Fibroblast of skin of left quadriceps (primary cell): ENCODE data around the gene PCDHGB5.
"Not testable (repeated sequence)": the region's sequence is repeated elsewhere in the genome, so short reads cannot be mapped to it uniquely, and the experiment has no call there.

Experiments used
- DNase-seq, 2 experiments: peaks; one replicate each; pipeline ENCODE4 v3.0.0-alpha.2; 2013; ENCODE audit warnings: low read depth in 2 of 2

Gene PCDHGB5

DNA sequence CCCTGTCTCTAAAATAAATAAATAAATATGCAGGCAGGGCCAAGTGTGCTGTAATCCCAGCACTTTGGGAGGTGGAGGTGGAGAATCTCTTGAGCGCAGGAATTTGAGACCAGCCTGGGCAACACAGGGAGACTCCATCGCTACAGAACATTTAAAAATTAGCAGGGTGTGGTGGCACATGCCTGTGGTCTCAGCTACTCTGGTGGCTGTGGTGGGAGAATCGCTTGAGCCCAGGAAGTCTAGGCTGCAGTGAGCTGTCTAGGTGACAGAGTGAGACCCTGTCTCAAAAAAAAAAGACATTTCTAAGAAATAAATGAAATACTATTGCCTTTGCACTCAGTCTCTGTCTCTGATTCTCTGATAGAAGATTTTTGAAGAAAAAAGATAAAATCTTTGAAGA is 13.8 kb downstream of the PCDHGB5 start:
- no peak for DNase-seq

DNA sequence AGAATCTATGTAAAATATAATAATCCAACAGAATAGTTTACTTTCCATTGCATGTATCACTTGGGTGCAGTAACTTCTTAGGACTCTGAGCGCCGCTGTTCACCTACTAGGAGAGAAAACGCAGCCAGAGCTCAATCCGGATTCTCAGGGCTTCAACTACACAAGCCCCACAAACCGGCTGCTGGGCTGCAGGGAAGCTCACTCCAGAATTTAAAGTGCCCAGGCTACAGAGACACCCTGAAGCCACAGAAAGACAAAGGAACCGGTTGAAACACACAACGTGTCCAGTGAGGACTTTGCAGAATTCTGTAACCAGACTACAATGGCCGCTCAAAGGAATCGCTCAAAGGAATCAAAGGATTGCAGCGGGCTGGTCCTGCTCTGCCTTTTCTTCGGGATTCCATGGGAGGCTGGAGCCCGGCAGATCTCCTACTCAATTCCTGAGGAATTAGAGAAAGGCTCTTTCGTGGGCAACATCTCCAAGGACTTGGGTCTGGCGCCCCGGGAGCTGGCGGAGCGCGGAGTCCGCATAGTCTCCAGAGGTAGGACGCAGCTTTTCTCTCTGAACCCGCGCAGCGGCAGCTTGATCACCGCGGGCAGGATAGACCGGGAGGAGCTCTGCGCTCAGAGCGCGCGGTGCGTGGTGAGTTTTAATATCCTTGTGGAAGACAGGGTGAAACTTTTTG is 15.2 kb downstream of the PCDHGB5 start, which contains the start of gene PCDHGA10:
Gene PCDHGA10 (plus strand): TSS at position 134 of the 686 bp plus-strand sequence. CDS start 189 bp downstream, at position 323.
- peak in 1 of 2 experiments; percentile 47 for DNase-seq

DNA sequence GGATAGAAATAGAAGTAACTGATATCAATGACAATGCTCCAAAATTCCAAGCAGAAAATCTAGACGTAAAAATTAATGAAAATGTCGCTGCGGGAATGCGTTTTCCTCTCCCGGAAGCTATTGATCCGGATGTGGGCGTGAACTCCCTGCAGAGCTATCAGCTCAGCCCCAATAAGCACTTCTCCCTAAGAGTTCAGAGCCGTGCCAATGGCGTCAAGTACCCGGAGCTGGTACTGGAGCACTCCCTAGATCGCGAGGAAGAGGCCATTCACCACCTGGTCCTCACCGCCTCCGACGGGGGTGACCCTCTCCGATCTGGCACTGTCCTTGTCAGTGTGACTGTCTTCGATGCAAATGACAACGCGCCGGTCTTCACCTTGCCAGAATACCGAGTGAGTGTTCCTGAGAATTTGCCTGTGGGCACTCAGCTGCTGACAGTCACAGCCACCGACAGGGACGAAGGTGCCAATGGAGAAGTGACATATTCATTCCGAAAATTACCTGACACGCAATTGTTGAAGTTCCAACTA is 15.9 kb downstream of the PCDHGB5 start:
- DNase-seq, result no peak

DNA sequence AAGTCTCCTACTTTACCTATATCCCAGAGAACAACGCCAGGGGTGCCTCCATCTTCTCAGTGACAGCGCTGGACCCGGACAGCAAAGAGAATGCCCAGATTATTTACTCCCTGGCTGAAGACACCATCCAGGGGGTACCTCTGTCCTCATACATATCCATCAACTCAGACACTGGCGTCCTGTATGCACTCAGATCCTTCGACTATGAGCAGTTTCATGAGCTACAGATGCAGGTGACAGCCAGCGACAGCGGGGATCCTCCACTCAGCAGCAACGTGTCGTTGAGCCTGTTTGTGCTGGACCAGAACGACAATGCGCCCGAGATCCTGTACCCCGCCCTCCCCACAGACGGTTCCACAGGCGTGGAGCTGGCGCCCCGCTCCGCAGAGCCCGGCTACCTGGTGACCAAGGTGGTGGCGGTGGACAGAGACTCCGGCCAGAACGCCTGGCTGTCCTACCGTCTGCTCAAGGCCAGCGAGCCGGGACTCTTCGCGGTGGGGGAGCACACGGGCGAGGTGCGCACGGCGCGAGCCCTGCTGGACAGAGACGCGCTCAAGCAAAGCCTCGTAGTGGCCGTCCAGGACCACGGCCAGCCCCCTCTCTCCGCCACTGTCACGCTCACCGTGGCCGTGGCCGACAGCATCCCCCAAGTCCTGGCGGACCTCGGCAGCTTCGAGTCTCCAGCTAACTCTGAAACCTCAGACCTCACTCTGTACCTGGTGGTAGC is 17.0 kb downstream of the PCDHGB5 start:
- DNase-seq, result not testable (repeated sequence)

DNA sequence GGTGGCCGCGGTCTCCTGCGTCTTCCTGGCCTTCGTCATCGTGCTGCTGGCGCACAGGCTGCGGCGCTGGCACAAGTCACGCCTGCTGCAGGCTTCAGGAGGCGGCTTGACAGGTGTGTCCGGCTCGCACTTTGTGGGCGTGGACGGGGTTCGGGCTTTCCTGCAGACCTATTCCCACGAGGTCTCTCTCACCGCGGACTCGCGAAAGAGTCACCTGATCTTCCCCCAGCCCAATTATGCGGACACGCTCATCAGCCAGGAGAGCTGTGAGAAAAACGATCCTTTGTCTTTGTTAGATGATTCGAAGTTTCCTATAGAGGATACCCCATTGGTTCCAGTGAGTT is 17.5 kb downstream of the PCDHGB5 start:
- not testable (repeated sequence) for DNase-seq

DNA sequence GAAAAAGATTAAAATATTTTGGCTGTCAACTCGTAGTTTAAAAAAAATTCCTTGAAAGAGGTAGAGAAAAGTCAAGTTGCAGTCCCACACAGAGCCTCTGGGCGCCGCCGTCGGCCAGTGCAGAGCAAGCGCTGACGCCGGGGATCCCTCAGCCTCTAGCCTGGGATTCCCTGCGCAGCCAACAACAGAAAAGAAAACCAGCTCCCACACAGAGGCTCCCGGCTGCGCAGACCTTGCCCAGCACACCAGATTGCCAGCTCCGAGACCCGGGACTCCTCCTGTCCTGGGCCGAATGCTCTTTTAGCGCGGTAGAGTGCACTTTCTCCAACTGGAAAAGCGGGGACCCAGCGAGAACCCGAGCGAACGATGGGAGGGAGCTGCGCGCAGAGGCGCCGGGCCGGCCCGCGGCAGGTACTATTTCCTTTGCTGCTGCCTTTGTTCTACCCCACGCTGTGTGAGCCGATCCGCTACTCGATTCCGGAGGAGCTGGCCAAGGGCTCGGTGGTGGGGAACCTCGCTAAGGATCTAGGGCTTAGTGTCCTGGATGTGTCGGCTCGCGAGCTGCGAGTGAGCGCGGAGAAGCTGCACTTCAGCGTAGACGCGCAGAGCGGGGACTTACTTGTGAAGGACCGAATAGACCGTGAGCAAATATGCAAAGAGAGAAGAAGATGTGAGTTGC is 19.9 kb downstream of the PCDHGB5 start, which contains the start of gene PCDHGB7:
Gene PCDHGB7 (plus strand): TSS at position 184 of the 679 bp plus-strand sequence. CDS start 183 bp downstream, at position 367.
- DNase-seq, result peak; percentile 61 to 65

DNA sequence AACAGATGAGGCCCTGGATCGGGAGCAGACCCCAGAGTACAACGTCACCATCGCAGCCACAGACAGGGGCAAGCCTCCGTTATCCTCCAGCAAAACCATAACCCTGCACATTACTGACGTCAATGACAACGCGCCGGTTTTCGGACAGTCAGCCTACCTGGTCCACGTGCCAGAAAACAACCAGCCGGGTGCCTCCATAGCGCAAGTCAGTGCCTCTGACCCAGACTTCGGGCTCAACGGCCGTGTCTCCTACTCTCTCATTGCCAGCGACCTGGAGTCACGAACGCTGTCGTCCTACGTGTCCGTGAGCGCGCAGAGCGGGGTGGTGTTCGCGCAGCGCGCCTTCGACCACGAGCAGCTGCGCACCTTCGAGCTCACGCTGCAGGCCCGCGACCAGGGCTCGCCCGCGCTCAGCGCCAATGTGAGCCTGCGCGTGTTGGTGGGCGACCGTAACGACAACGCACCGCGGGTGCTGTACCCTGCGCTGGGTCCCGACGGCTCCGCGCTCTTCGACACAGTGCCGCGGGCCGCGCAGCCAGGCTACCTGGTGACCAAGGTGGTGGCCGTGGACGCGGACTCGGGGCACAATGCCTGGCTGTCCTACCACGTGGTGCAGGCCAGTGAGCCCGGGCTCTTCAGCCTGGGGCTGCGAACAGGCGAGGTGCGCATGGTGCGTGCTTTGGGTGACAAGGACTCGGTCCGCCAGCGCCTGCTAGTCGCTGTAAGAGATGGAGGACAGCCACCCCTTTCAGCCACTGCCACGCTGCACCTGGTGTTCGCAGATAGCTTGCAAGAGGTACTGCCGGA is 21.5 kb downstream of the PCDHGB5 start:
- DNase-seq, result no peak

DNA sequence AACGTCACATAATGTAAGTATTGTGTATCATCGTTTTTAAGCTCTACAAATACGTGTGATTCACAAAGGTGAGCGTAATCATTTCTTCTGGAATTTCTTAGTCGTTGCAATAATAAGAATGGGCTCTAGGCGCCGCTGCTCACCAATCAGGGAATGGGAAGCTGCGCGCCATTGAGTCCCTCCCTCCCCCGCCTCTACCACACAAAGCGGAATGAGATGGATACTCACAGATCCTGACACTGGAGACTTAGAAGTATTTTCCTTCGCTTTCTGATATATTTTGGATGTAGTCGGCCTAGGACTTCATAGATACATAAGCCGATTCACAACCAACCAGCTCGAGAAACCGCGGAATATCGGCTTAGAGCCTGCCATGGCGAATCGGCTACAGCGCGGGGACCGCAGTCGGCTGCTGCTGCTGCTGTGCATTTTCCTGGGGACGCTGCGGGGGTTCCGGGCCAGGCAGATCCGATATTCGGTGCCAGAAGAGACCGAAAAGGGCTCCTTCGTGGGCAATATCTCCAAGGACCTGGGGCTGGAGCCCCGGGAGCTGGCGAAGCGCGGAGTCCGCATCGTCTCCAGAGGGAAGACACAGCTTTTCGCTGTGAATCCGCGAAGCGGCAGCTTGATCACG is 23.2 kb downstream of the PCDHGB5 start, which contains the start of gene PCDHGA11:
Gene PCDHGA11 (plus strand): TSS at position 197 of the 634 bp plus-strand sequence. CDS start 177 bp downstream, at position 374.
- DNase-seq, result peak in 1 of 2 experiments; percentile 41

DNA sequence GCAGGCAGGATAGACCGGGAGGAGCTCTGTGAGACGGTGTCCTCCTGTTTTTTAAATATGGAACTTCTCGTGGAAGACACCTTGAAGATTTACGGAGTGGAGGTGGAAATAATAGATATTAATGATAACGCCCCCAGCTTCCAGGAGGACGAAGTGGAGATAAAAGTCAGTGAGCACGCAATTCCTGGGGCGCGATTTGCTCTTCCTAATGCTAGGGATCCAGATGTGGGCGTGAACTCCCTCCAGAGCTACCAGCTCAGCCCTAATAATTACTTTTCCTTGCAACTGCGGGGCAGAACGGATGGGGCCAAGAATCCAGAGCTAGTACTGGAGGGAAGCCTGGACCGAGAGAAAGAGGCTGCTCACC is 23.7 kb downstream of the PCDHGB5 start:
- no peak for DNase-seq

DNA sequence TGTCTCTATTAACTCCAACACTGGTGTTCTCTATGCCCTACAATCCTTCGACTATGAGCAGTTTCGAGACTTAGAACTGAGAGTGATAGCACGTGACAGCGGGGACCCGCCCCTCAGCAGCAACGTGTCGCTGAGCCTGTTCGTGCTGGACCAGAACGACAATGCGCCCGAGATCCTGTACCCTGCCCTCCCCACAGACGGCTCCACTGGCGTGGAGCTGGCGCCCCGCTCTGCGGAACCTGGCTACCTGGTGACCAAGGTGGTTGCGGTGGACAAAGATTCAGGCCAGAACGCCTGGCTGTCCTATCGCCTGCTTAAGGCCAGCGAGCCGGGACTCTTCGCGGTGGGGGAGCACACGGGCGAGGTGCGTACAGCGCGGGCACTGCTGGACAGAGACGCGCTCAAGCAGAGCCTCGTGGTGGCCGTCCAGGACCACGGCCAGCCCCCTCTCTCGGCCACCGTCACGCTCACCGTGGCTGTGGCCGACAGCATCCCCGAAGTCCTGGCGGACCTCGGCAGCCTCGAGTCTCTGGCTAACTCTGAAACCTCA is 25.1 kb downstream of the PCDHGB5 start:
- no peak for DNase-seq

DNA sequence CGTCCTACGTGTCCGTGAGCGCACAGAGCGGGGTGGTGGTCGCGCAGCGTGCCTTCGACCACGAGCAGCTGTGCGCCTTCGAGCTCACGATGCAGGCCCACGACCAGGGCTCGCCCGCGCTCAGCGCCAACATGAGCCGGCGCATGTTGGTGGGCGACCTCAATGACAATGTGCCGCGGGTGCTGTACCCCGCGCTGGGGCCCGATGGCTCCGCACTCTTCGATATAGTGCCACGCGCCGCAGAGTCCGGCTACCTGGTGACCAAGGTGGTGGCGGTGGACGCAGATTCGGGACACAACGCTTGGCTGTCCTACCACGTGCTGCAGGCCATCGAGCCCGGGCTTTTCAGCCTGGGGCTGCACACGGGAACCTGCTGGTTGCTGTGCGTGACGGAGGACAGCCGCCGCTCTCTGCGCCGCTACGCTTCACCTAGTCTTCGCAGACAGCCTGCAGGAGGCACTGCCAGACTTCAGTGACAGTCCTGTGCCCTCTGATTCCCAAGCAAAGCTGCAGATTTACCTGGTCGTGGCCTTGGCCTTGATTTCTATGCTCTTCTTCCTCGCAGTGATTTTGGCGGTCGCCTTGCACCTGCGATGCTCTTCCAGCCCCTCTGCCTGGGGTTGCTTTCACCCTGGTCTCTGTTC is 30.2 kb downstream of the PCDHGB5 start:
- no peak for DNase-seq

DNA sequence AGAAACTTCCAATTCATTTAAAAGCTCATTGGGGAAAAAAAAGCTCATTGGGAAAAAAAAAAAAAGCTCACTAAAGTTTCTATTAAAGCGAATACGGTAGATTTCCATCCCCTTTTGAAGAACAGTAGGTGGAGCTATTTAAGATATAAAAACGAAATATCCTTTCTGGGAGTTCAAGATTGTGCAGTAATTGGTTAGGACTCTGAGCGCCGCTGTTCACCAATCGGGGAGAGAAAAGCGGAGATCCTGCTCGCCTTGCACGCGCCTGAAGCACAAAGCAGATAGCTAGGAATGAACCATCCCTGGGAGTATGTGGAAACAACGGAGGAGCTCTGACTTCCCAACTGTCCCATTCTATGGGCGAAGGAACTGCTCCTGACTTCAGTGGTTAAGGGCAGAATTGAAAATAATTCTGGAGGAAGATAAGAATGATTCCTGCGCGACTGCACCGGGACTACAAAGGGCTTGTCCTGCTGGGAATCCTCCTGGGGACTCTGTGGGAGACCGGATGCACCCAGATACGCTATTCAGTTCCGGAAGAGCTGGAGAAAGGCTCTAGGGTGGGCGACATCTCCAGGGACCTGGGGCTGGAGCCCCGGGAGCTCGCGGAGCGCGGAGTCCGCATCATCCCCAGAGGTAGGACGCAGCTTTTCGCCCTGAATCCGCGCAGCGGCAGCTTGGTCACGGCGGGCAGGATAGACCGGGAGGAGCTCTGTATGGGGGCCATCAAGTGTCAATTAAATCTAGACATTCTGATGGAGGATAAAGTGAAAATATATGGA is 32.8 kb downstream of the PCDHGB5 start, which contains the start of gene PCDHGA12:
Gene PCDHGA12 (plus strand): TSS at position 176 of the 782 bp plus-strand sequence. CDS start 253 bp downstream, at position 429.
- DNase-seq, result peak; percentile 82 to 83

DNA sequence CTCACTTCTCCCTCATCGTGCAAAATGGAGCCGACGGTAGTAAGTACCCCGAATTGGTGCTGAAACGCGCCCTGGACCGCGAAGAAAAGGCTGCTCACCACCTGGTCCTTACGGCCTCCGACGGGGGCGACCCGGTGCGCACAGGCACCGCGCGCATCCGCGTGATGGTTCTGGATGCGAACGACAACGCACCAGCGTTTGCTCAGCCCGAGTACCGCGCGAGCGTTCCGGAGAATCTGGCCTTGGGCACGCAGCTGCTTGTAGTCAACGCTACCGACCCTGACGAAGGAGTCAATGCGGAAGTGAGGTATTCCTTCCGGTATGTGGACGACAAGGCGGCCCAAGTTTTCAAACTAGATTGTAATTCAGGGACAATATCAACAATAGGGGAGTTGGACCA is 33.5 kb downstream of the PCDHGB5 start:
- DNase-seq, result no peak

DNA sequence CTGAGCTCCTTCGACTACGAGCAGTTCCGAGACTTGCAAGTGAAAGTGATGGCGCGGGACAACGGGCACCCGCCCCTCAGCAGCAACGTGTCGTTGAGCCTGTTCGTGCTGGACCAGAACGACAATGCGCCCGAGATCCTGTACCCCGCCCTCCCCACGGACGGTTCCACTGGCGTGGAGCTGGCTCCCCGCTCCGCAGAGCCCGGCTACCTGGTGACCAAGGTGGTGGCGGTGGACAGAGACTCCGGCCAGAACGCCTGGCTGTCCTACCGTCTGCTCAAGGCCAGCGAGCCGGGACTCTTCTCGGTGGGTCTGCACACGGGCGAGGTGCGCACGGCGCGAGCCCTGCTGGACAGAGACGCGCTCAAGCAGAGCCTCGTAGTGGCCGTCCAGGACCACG is 34.6 kb downstream of the PCDHGB5 start:
- not testable (repeated sequence) for DNase-seq

DNA sequence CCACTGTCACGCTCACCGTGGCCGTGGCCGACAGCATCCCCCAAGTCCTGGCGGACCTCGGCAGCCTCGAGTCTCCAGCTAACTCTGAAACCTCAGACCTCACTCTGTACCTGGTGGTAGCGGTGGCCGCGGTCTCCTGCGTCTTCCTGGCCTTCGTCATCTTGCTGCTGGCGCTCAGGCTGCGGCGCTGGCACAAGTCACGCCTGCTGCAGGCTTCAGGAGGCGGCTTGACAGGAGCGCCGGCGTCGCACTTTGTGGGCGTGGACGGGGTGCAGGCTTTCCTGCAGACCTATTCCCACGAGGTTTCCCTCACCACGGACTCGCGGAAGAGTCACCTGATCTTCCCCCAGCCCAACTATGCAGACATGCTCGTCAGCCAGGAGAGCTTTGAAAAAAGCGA is 35.0 kb downstream of the PCDHGB5 start:
- DNase-seq, result not testable (repeated sequence)

DNA sequence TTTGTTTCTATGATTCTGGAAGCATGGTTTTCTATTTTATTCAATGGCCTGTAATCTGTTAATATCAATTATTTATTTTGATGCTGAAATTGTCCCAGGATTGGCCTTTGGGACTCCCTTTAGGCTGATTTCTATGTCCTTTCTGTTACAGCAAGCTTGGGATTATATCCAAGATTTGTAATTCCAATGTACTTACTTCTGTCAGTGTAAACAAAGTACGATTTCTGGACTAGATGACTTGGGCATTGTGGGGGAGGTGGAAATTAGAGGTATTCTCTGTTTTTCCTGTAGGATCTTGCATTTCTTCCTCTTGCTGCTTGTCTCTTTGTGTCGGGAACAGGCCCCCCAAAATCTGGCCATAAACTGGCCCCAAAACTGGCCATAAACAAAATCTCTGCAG is 36.3 kb downstream of the PCDHGB5 start:
- DNase-seq, result no peak

DNA sequence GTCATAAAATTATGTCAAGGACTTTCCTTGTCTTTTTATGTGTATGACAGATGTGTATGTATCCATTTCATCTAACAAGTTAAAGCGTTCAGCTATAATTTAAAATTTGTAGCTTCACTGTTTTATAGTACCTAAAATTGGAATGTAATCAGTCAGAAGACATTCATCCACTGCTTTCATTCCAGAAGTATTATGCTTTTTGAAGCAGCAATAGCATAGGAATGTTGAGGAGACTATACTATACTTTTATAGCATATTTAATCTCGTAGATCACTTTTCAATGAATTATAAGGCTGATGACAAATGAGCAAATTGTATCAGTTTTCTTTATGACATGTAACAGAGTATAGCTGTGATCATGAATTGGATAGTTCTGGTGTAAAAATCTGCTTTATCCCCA is 39.5 kb downstream of the PCDHGB5 start:
- no peak for DNase-seq

DNA sequence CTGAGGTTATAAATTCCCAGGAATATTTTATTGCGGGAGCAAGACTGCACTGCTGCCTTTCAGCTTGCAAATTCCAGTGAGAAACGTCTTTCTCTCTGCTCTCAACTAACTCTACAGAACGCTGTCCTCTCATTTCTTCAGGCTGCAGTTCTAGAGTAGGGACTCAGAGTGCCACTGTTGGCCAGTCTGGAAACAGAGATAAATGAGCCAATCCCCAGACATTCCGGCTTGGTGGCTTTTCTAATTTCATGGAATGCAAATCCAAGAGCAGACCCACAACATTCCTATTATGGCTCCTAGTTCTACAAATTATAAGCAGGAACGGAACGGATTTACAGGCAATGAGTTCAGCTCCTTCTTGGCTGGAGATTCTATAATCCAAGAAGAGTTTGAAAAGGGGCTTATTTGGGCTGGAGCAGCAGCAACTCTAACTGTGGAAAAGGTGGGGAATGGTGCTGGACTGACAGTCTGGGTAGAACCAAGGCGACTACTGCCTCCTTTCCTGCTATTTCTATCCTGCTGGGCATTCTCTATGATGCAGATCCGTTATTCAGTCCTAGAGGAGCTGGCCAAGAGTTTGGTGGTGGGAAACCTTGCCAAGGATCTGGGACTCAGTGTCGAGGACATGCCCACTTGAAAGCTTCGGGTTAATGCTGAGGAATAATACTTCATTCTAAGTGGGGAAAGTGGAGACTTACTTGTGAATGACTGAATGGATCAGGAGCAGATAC is 41.8 kb downstream of the PCDHGB5 start:
- DNase-seq, result no peak
